GM19025 (cell line): ENCODE results near the gene PCDH20.
"Not testable (repeated sequence)": the region's sequence is repeated elsewhere in the genome, so short reads cannot be mapped to it uniquely, and the experiment has no call there.

Experiments used
- ATAC-seq: cut with Tn5 transposase; IDR thresholded peaks from one replicate; pipeline ENCODE4 v1.9.1; 2021; ENCODE audit warnings: mild to moderate bottlenecking, low read depth, moderate library complexity; ENCODE audit not compliant: unreplicated experiment

PCDH20 gene, protein sequence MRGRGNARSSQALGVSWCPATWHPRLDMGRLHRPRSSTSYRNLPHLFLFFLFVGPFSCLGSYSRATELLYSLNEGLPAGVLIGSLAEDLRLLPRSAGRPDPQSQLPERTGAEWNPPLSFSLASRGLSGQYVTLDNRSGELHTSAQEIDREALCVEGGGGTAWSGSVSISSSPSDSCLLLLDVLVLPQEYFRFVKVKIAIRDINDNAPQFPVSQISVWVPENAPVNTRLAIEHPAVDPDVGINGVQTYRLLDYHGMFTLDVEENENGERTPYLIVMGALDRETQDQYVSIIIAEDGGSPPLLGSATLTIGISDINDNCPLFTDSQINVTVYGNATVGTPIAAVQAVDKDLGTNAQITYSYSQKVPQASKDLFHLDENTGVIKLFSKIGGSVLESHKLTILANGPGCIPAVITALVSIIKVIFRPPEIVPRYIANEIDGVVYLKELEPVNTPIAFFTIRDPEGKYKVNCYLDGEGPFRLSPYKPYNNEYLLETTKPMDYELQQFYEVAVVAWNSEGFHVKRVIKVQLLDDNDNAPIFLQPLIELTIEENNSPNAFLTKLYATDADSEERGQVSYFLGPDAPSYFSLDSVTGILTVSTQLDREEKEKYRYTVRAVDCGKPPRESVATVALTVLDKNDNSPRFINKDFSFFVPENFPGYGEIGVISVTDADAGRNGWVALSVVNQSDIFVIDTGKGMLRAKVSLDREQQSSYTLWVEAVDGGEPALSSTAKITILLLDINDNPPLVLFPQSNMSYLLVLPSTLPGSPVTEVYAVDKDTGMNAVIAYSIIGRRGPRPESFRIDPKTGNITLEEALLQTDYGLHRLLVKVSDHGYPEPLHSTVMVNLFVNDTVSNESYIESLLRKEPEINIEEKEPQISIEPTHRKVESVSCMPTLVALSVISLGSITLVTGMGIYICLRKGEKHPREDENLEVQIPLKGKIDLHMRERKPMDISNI

DNA sequence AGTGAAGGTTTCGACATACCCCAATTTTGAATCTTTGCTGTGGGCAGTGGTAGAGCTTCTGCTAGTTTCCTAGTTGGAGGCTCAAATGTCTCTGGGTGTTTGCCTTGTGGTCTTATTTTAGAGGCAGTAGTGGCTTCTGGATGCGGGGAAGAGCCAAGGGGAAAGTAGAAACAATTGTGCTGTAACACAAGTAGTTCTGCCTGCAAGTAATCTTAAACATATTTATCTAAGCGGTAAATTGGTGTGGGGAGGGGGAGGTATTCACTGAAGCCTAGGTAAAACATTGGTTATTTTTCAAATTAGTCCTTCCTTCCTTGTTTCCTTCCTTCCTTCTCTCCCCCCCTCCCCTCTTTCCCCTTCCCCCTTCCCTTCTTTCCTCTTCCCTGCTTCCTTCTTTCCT, at the start of gene PCDH20:
TSS of gene PCDH20 (minus strand) at position 101 of the 400 bp plus-strand sequence. CDS start 691 bp downstream, outside the sequence.
- no peak for ATAC-seq

GRCh38 chr13:61463024-61463423, 47.4 kb upstream of the PCDH20 start:
- no peak for ATAC-seq

DNA sequence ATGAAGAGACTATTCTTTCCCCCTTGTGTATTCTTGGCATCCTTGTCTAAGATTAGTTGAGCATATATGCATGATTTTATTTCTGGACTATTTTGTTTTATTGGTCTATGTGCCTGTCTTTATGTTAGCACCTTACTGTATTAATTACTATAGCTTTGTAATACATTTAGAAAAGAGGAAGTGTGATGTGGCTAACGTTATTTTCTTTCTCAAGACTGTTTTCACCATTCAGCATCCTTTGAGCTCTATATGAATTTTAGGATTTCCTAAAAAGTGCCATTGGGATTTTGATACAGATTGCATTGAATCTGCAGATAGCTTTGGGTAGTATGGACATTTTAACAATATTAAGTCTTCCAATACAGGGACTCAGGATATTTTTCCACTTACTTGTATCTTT, 37.5 kb upstream of the PCDH20 start:
- no peak for ATAC-seq

GRCh38 chr13:61432029-61432428, 16.4 kb upstream of the PCDH20 start:
- no peak for ATAC-seq

- ATAC-seq, result no peak
Measured at GRCh38 chr13:61423915-61424314, 8.3 kb upstream of the PCDH20 start.

DNA sequence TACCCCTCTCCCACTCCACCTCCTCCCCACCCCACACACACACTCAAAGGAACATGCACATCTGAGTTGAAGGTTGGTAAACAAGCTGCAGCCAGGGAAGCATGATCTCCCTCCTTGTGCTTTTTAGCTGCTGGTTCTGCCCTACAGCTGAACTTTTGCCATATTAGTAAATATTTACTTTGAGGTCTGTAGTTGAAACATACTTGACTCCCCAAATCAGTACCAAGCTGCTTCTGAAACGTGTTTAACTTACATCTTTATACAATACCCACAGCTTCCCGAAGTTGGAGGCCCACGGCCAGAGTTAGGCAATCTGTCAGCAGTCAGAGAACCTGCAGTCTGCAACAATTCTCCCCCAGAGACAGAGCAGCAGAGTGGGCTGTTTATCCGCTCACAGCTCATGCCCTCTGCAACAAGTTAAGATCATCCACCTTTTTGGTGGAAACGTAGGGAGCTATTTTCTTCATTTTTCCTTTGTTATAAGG, 1.5 kb upstream of the PCDH20 start:
- no peak for ATAC-seq

GRCh38 chr13:61415058-61415721, 459 bp downstream of the PCDH20 start:
- ATAC-seq, result no peak

DNA sequence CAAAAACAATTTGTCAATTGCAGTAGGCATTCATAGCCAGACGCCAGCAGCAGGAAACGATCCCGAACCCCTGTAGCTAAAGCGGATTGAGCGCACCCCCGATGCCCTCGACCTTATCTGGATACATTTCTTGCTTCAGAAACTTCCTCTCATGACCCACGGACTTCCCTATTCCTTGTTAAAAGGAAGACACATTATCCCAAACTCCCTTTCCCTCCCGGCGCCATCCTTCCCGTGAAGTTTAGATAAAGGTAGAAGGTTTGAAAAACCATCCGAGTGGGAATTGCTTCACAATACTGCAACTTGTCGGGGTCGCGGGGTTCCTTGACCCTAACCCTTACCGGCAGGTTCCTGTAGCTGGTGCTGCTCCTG, 977 bp downstream of the PCDH20 start:
- no peak for ATAC-seq

- ATAC-seq, result no peak
Measured at GRCh38 chr13:61413572-61414535, 1.8 kb downstream of the PCDH20 start.

DNA sequence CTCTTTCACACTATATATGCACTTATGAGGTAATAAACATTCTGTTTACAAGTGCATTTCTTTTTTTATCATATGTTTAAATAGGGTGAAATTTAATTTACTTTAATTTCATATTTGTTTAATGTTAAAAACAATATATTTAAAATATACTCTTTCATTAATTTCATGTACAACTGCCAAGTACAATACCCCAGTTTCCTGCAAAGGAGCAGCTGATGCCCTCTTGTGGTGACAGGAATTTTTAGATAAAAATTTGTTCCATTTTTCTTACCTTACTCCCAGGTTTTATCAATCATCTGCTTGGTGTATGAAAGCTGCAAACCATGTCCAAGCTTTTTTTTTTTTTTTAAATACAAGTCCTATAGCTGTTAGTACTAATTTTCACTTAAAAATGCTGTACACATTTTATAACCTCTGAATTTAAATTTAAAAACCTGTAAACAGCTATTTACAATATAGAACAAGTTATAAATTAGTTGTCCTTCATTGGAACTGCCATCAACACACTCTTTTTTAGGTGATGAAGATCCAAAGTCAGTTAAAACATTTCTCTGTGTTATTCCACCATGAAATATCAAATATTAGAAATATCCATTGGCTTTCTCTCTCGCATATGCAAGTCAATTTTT, 4.9 kb downstream of the PCDH20 start:
- no peak for ATAC-seq

DNA sequence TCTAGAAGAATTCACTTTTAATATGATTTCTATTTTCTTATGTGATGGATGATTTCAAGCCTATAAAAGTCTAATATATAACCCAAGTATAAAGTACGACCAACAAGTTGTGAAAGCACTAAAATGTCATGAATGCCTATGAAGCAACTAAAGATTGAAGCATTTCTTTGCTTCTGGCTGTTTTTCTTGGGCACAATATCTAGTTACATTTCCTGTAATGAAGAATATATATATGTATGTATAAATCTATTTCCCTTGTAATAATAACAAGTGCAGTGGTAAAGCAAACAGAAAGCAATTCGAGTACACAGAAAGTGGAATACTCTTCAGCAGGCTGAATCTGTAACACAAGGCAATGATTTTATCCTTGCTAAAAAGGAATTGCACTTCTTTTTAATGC, 5.4 kb downstream of the PCDH20 start:
- no peak for ATAC-seq

DNA sequence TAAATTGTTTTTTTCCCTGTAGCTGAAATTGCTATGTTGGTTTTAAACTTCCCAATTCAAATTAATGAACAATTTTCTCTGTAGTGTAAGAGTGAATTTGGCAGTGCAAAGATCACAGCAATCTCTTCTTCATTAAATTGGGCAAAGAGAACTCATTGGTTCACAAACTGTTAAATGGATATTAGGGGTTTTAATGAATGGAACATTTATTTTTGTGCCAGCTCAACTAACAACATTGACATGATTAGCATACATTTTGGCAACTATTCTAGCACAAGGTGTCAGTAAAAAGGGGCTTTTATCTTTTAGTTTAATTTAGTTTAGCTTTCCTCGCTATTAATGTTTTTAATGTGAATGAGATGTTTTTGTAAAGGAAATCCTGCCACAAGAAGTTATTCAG, 7.1 kb downstream of the PCDH20 start:
- no peak for ATAC-seq

- no peak for ATAC-seq
Measured at GRCh38 chr13:61406275-61406674, 9.4 kb downstream of the PCDH20 start.

DNA sequence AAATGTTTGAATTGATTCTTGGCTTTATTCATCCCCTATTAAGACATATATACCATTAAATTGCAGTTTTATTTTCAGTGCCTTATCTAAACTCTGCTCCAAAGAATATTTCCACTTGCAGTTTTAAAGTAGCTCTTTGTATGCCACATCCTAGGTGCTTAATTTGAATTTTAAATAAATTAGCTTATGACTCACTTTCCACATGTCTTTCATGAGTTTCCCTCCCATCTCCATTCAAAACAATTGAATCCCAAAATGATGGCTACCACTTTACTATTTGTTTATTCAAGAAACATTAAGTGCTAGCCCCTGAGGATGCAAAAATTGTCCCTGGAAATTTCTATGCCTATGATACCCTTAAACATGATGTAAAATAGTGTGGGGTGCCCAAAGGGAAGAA, 19.5 kb downstream of the PCDH20 start:
- ATAC-seq, result no peak

DNA sequence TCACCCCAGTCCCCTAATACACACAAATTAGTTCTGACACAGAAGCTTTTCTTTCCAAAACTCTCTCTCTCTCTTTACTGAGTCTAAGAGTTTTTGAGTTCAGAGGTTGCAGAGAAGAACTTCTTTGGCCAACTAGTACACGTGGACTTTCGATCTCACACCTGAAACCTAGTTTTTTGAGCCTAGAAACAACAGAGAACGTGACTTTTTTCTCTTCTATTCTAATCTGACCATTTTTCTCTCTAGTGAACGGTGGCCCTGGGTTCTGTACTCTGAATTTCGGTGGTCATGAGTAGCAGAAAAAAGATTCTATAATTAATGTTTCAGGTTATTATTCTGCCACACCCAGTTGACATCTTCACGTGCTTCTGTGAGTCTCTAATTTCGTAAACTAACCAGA, 24.2 kb downstream of the PCDH20 start:
- no peak for ATAC-seq

DNA sequence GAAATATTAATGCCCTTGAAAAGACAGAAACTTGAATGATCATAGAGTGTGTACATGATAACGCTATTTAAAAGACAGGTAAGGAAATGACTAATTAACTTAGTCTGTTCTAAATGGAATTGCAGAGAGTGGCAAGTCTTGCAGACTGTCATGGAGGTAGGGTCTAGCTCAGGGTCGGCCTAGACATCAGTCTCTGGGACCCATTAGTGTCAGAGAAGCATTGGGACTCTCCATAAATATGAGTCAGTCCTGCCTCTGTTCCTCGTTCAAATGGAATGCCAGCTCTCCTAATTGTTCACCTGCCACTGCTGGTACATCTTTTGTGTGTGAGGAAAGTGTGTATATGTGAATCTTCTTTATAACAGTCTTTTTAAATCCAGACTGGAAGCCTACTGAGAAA, 28.0 kb downstream of the PCDH20 start:
- ATAC-seq, result no peak

DNA sequence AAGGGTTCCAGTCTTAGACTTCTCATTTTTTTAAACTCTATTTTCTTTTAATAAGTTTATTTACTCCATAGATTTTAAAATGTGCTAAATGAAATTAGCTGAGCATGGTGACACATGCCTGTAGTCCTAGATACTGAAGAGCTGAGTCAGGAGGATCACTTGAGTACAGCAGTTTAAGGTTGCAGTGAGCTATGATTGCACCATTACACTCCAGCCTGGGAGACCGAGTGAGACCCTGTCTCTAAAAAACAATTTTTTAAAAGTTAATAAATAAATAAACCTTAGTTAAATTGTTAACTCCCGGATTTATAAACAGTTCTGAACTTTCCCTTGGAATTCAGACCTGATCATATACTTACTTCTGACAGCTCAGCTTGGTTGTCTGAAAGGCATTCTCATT, 32.5 kb downstream of the PCDH20 start:
- no peak for ATAC-seq

GRCh38 chr13:61370520-61370919, 45.1 kb downstream of the PCDH20 start:
- ATAC-seq, result no peak

- not testable (repeated sequence) for ATAC-seq
Measured at GRCh38 chr13:61364690-61365089, 51.0 kb downstream of the PCDH20 start.
